Esophagus muscularis mucosa (tissue), 4 donors: ENCODE results near the gene FHL1. TPM values are rescaled to one million over a fixed set of nuclear protein-coding genes. Genes with fewer than 3 reads are reported as not detected.

Source experiments
- DNase-seq: peaks from one replicate; pipeline ENCODE4 v3.0.0-alpha.2; 2017; ENCODE audit errors: extremely low spot score
- H3K27ac ChIP-seq, 4 donors: fragments of 200-600 bp; sonication (generic); replicated peaks in 1 of 4; 1 replicate in 3 of 4; 2 replicates in 1 of 4; pipeline ENCODE4 v1.5.1; 2016 to 2019; ENCODE audit warnings: mild to moderate bottlenecking in 1 of 4
- H3K27me3 ChIP-seq, 4 donors: fragments of 200-600 bp; sonication (generic); one replicate each; pipeline versions ENCODE4 v1.5.1 to v1.6.0; 2016 to 2019
- H3K36me3 ChIP-seq, 4 donors: fragments of 200-600 bp; sonication (generic); one replicate each; pipeline ENCODE4 v1.5.1; 2016 to 2019
- H3K4me1 ChIP-seq, 4 donors: fragments of 200-600 bp; sonication (generic); one replicate each; pipeline ENCODE4 v1.5.1; 2016 to 2019
- H3K4me3 ChIP-seq, 4 donors: fragments of 200-600 bp; sonication (generic); 1 replicate in 2 of 4; 2 replicates in 2 of 4; pipeline ENCODE4 v1.5.1; 2016 to 2019; ENCODE audit warnings: mild to moderate bottlenecking in 4 of 4, moderate library complexity in 1 of 4
- H3K9me3 ChIP-seq, 4 donors: fragments of 200-600 bp; sonication (generic); 1 replicate in 3 of 4; 2 replicates in 1 of 4; pipeline ENCODE4 v1.5.1; 2016 to 2019
- CTCF ChIP-seq, 3 experiments: fragments of 200-600 bp in 2 of 3; fragments of 450-650 bp in 1 of 3; sonication (generic) in 2 of 3; IDR thresholded peaks; one replicate each; pipeline ENCODE4 v1.5.1; 2017 to 2019; ENCODE audit warnings: antibody characterized with exemption in 3 of 3, mild to moderate bottlenecking in 2 of 3, moderate library complexity in 1 of 3
- EP300 ChIP-seq: sonication (generic); formaldehyde crosslinking; IDR thresholded peaks from one replicate; pipeline ENCODE4 v1.6.1; 2017; ENCODE audit warnings: antibody characterized with exemption
- POLR2A ChIP-seq: fragments of 450-650 bp; IDR thresholded peaks from one replicate; pipeline ENCODE4 v1.6.1; 2017; ENCODE audit warnings: antibody characterized with exemption, moderate library complexity, mild to moderate bottlenecking, low read depth
- POLR2AphosphoS5 ChIP-seq, 2 donors: sonication (generic); formaldehyde crosslinking; IDR thresholded peaks; one replicate each; pipeline ENCODE4 v1.6.1; 2017; ENCODE audit warnings: antibody characterized with exemption in 2 of 2
- WGBS: methylation state at CpG from one replicate; pipeline ENCODE4 v1.1.5; 2018; 5-methylcytosine and 5-hydroxymethylcytosine counted together
- intact Hi-C: fragments of 100-400 bp; cut with DNase I; formaldehyde crosslinking; loops from one replicate; pipeline ENCODE4 v1.15.1; 2023
- total RNA-seq, 4 donors: library from RNA; depleted of rRNA; stranded (reverse); fragments of >200 nt; gene quantifications; one replicate each; pipeline versions ENCODE4 v1.1.0 to v1.2.1, GENCODE V29; 2016

Gene FHL1
- total RNA-seq, 4 donors from 2014 or later, result 2,189 to 3,092 (median 2,823) TPM

- 56% methylated on average over 10 of the region's 10 CpGs for WGBS
- H3K36me3 ChIP-seq, result no peaks in the 10 kb centered on the region
- H3K4me1 ChIP-seq, result peaks cover 63 to 99% (median 79%) of the 10 kb centered on the region in 4 donors
- TF ChIP-seq POLR2AphosphoS5 (IDR thresholded peaks at IDR 0.05), result peak; percentile 64 to 82
- no peak for TF ChIP-seq POLR2A
- TF ChIP-seq EP300, result peak; percentile 88
- no peak for TF ChIP-seq CTCF (IDR thresholded peaks at IDR 0.05)
- no peak for DNase-seq
- H3K4me3 ChIP-seq, result no peak overlapping the region
- intact Hi-C loops, result no loop called here
- no peaks in the 10 kb centered on the region for H3K9me3 ChIP-seq
- no peaks in the 10 kb centered on the region for H3K27me3 ChIP-seq
- H3K27ac ChIP-seq, result peak overlapping the region; percentile 86 to 99 (median 96)
Observed at GRCh38 chrX:136190038-136190713, 42.8 kb downstream of the FHL1 start.

GRCh38 chrX:136191171-136191570 lies 43.8 kb downstream of the FHL1 start:
- H3K27ac ChIP-seq, result peak overlapping the region; percentile 86 to 99 (median 96)
- no peaks in the 10 kb centered on the region for H3K27me3 ChIP-seq
- H3K36me3 ChIP-seq, result no peaks in the 10 kb centered on the region
- H3K4me3 ChIP-seq, result no peak overlapping the region
- 59% methylated on average over 6 of the region's 6 CpGs for WGBS
- H3K4me1 ChIP-seq, result peaks cover 60 to 99% (median 78%) of the 10 kb centered on the region in 4 donors
- H3K9me3 ChIP-seq, result no peaks in the 10 kb centered on the region
- DNase-seq, result no peak
- intact Hi-C loops, result no loop called here
- TF ChIP-seq CTCF (IDR thresholded peaks at IDR 0.05) (no peak), POLR2AphosphoS5 (IDR thresholded peaks at IDR 0.05) (peak in 1 of 2 donors; percentile 36), POLR2A (no peak), EP300 (no peak)

- intact Hi-C loops, result no loop called here
- no peaks in the 10 kb centered on the region for H3K27me3 ChIP-seq
- TF ChIP-seq CTCF (IDR thresholded peaks at IDR 0.05), result no peak
- TF ChIP-seq EP300, result no peak
- TF ChIP-seq POLR2AphosphoS5 (IDR thresholded peaks at IDR 0.05), result no peak
- no peak for TF ChIP-seq POLR2A
- H3K9me3 ChIP-seq, result no peaks in the 10 kb centered on the region
- H3K36me3 ChIP-seq, result no peaks in the 10 kb centered on the region
- H3K4me3 ChIP-seq, result no peak overlapping the region
- DNase-seq, result no peak
- 69% methylated on average over 2 of the region's 2 CpGs for WGBS
- H3K4me1 ChIP-seq, result peaks cover 67 to 94% (median 77%) of the 10 kb centered on the region in 4 donors
- peak overlapping the region; percentile 86 to 99 (median 96) for H3K27ac ChIP-seq
Observed at GRCh38 chrX:136192135-136192534, 44.8 kb downstream of the FHL1 start.

GRCh38 chrX:136192839-136193414 lies 45.6 kb downstream of the FHL1 start:
- Histone ChIP-seq H3K27me3 (no peaks in the 10 kb centered on the region), H3K36me3 (no peaks in the 10 kb centered on the region), H3K4me3 (peak overlapping the region in 1 of 4 donors; percentile 7), H3K4me1 (peaks cover 67 to 87% (median 77%) of the 10 kb centered on the region in 4 donors), H3K27ac (peak overlapping the region; percentile 86 to 99 (median 96)), H3K9me3 (no peaks in the 10 kb centered on the region)
- TF ChIP-seq POLR2AphosphoS5 (IDR thresholded peaks at IDR 0.05), result no peak
- no peak for TF ChIP-seq CTCF (IDR thresholded peaks at IDR 0.05)
- TF ChIP-seq EP300, result no peak
- no peak for TF ChIP-seq POLR2A
- intact Hi-C loops, result no loop called here
- DNase-seq, result no peak
- 61% methylated on average over 3 of the region's 3 CpGs for WGBS
